Body of pancreas (tissue), 4 donors: ENCODE data around the gene CHEK1. TPM values are rescaled to one million over a fixed set of nuclear protein-coding genes. Genes with fewer than 3 reads are reported as not detected.

Experiments
- ATAC-seq: fragments of 150-250 bp; one replicate; pipeline ENCODE4 v1.9.1; 2016
- DNase-seq, 4 donors: peaks; one replicate each; pipeline ENCODE4 v3.0.0-alpha.2; 2019
- H3K27ac ChIP-seq, 4 donors: fragments of 200-600 bp; sonication (generic); 1 replicate in 3 of 4; 2 replicates in 1 of 4; pipeline versions ENCODE4 v1.5.1 to v1.6.1; 2016 to 2019; ENCODE audit warnings: mild to moderate bottlenecking in 1 of 4, mixed read lengths in 1 of 4, moderate library complexity in 1 of 4
- H3K27me3 ChIP-seq, 2 donors: fragments of 200-600 bp; sonication (generic); one replicate each; pipeline ENCODE4 v1.6.0; 2016; ENCODE audit warnings: mild to moderate bottlenecking in 1 of 2
- H3K36me3 ChIP-seq, 2 donors: fragments of 200-600 bp; sonication (generic); replicated peaks in 1 of 2; 2 replicates each; pipeline ENCODE4 v1.5.1; 2016; ENCODE audit warnings: low read depth in 2 of 2; ENCODE audit not compliant: insufficient read depth in 1 of 2
- H3K4me1 ChIP-seq: fragments of 200-600 bp; sonication (generic); one replicate; pipeline ENCODE4 v1.6.0; 2016
- H3K4me3 ChIP-seq, 2 donors: fragments of 200-600 bp; sonication (generic); 1 replicate in 1 of 2; 2 replicates in 1 of 2; pipeline ENCODE4 v1.5.1; 2016 to 2019
- H3K9me3 ChIP-seq, 3 donors: fragments of 200-600 bp; sonication (generic); 1 replicate in 2 of 3; 2 replicates in 1 of 3; pipeline ENCODE4 v1.5.1; 2016
- CTCF ChIP-seq, 7 experiments: fragments of 450-650 bp in 4 of 7; fragments of 200-600 bp in 3 of 7; sonication (generic) in 3 of 7; IDR thresholded peaks; one replicate each; pipeline ENCODE4 v1.5.1; 2016 to 2019; ENCODE audit warnings: antibody characterized with exemption in 7 of 7
- POLR2A ChIP-seq, 3 donors: fragments of 450-650 bp; IDR thresholded peaks; one replicate each; pipeline ENCODE4 v1.6.1; 2016; ENCODE audit warnings: antibody characterized with exemption in 3 of 3, mild to moderate bottlenecking in 2 of 3
- whole genome bisulfite sequencing, 2 donors: methylation state at CpG; one replicate each; pipeline ENCODE4 v1.1.5; 2017; 5-methylcytosine and 5-hydroxymethylcytosine counted together
- intact Hi-C: fragments of 100-400 bp; cut with DNase I; formaldehyde crosslinking; loops from one replicate; pipeline ENCODE4 v1.15.1; 2023
- total RNA-seq, 2 donors: library from RNA; depleted of rRNA; stranded (reverse); fragments of >200 nt; gene quantifications; one replicate each; pipeline ENCODE4 v1.1.0, GENCODE V29; 2016

The CHEK1 gene
- total RNA-seq, 2 donors from 2014 or later: 0.33 to 1.8 TPM

GRCh38 chr11:125671561-125671960 lies 46.6 kb downstream of the CHEK1 start:
- H3K9me3 ChIP-seq: no peaks in the 10 kb centered on the region
- H3K4me3 ChIP-seq: no peak overlapping the region
- ATAC-seq: no peak
- no peak for DNase-seq
- H3K27me3 ChIP-seq: no peaks in the 10 kb centered on the region
- H3K36me3 ChIP-seq: no peaks in the 10 kb centered on the region
- no peaks in the 10 kb centered on the region for H3K4me1 ChIP-seq
- no peak overlapping the region for H3K27ac ChIP-seq
- intact Hi-C loops: no loop called here
- TF ChIP-seq CTCF (IDR thresholded peaks at IDR 0.05) (no peak), POLR2A (IDR thresholded peaks at IDR 0.05) (no peak)
- 77 to 81% methylated on average over 2 of the region's 2 CpGs for WGBS, 2 donors

GRCh38 chr11:125674210-125674609 lies 49.2 kb downstream of the CHEK1 start:
- ATAC-seq (no peak), DNase-seq (no peak)
- 77 to 81% methylated on average over 2 of the region's 2 CpGs for WGBS, 2 donors
- Histone ChIP-seq H3K4me1 (no peaks in the 10 kb centered on the region), H3K4me3 (no peak overlapping the region), H3K9me3 (no peaks in the 10 kb centered on the region), H3K27ac (no peak overlapping the region), H3K36me3 (no peaks in the 10 kb centered on the region), H3K27me3 (no peaks in the 10 kb centered on the region)
- intact Hi-C loops: no loop called here
- no peak for TF ChIP-seq CTCF (IDR thresholded peaks at IDR 0.05)
- no peak for TF ChIP-seq POLR2A (IDR thresholded peaks at IDR 0.05)

GRCh38 chr11:125675196-125675595 lies 50.2 kb downstream of the CHEK1 start:
- ATAC-seq: no peak
- intact Hi-C loops: no loop called here

GRCh38 chr11:125679397-125679796 lies 54.4 kb downstream of the CHEK1 start:
- Histone ChIP-seq H3K27me3 (no peaks in the 10 kb centered on the region), H3K36me3 (no peaks in the 10 kb centered on the region), H3K4me3 (no peak overlapping the region), H3K9me3 (no peaks in the 10 kb centered on the region), H3K27ac (no peak overlapping the region), H3K4me1 (no peaks in the 10 kb centered on the region)
- 94 to 98% methylated on average over 4 of the region's 4 CpGs for WGBS, 2 donors
- intact Hi-C loops: no loop called here
- DNase-seq: no peak
- TF ChIP-seq POLR2A (IDR thresholded peaks at IDR 0.05) (no peak), CTCF (IDR thresholded peaks at IDR 0.05) (no peak)
- no peak for ATAC-seq

More at GRCh38 chr11:125675196-125675595, 50.2 kb downstream of the CHEK1 start:
- WGBS, 2 donors: 93% methylated on average over 2 of the region's 2 CpGs
- no peak for DNase-seq
- Histone ChIP-seq H3K36me3 (no peaks in the 10 kb centered on the region), H3K27me3 (no peaks in the 10 kb centered on the region), H3K4me1 (no peaks in the 10 kb centered on the region), H3K27ac (no peak overlapping the region), H3K4me3 (no peak overlapping the region), H3K9me3 (no peaks in the 10 kb centered on the region)
- no peak for TF ChIP-seq POLR2A (IDR thresholded peaks at IDR 0.05)

- Histone ChIP-seq H3K27ac (no peak overlapping the region), H3K27me3 (no peaks in the 10 kb centered on the region), H3K9me3 (no peaks in the 10 kb centered on the region), H3K4me3 (no peak overlapping the region), H3K4me1 (no peaks in the 10 kb centered on the region), H3K36me3 (no peaks in the 10 kb centered on the region)
- 70 to 75% methylated on average over 2 of the region's 2 CpGs for WGBS, 2 donors
- ATAC-seq (no peak), DNase-seq (no peak)
- TF ChIP-seq CTCF (IDR thresholded peaks at IDR 0.05) (no peak), POLR2A (IDR thresholded peaks at IDR 0.05) (no peak)
- intact Hi-C loops: no loop called here
These were observed 54.9 kb downstream of the CHEK1 start for GRCh38 chr11:125679837-125680236.
